ENCODE data around the gene CLC.

DNA sequence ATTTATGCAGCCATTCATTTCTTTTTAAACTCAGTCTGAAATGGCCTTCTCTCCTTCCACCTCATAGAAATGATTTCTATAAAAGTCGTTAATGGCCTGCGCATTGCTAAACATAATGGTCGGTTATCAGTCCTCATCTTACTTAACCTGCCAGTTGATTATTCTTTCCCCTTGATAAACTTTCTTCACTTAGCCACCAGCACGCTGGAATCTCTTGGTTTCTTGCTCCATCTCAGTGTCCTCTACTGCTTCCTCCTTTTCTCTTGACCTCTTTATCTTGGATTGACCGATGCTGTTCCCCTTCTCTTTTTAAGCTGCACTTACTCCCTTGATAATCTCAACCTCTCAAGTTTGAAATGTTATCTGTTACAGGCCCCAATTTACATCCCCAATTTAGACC is 12.2 kb upstream of the CLC start:
- TF ChIP-seq CTCF (IDR thresholded peaks at IDR 0.05) (no peak), POLR2A (IDR thresholded peaks at IDR 0.05) (no peak)

Data from prostate gland (tissue), 2 donors.